GM12891 (cell line): Measurements from ENCODE around the gene DCDC1.

Source experiments
- PAX5 ChIP-seq: IDR thresholded peaks from 2 replicates; pipeline ENCODE4 v1.6.1; 2011; ENCODE audit warnings: low read length, moderate library complexity, mild to moderate bottlenecking; ENCODE audit not compliant: insufficient read depth, severe bottlenecking
- POLR2A ChIP-seq: IDR thresholded peaks from 2 replicates; pipeline ENCODE4 v1.6.1; 2011; ENCODE audit warnings: low read depth, low read length, control low read depth
- POLR2AphosphoS5 ChIP-seq: IDR thresholded peaks from 2 replicates; pipeline ENCODE4 v1.6.1; 2011; ENCODE audit warnings: low read depth, low read length, control low read depth
- POU2F2 ChIP-seq: IDR thresholded peaks from 2 replicates; pipeline ENCODE4 v1.6.1; 2011; ENCODE audit warnings: low read depth, mild to moderate bottlenecking, control low read depth, low read length, moderate library complexity
- SPI1 ChIP-seq: IDR thresholded peaks from 2 replicates; pipeline ENCODE4 v1.6.1; 2011; ENCODE audit warnings: low read depth, low read length, control low read depth
- TAF1 ChIP-seq: IDR thresholded peaks from 2 replicates; pipeline ENCODE4 v1.6.1; 2011; ENCODE audit warnings: low read depth, low read length, control low read depth

DNA sequence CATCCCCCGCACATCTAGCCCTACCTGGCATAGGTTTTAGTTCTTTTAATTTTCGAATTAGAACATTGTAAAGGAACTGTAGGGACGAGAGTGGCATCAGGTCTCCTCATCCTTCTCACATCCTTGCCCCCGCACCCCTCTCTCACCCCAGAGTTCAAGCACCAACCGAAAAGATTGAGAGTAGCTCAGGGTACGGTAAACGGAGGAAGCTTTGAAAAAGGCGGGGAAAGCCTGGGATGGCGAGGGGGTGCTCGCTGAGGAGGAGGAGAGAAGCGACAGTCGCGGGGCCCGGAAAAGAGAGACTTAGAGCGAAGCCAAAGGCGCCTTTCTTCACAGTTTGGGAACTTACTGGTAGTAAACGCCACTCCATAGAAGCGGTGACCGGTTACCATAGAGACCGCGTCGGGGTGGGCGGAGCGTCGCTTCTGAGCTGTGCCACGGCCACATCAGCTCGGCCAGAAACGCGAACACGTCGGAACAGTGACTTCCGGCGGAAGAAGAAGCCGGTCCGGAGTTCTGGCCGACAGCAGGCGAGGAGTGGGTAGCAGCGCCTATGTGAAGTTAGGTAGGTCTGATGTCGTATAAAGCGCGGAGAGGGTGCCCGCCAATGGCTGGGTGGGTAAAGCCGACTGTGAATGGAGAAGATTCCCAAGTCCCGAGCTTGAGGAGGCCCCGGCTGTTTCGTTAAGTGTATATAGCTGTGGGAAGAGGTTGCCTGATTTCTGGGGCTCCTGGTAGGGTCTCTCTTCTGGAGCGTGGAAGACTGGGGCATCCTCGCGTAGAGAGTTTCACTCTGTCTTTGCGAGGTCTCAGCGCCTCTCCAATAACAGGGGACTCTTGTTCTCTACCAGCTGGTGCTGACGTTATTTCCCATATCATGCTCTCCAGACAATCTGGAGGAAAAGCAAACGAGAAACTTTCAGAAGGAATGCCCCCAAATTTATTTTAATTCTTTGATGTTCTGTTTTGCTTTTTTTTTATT, at the start of gene DCDC1, which contains the start of gene DNAJC24:
- TF ChIP-seq POLR2AphosphoS5 (peak; percentile 81), POLR2A (peak; percentile 77), SPI1 (no peak), TAF1 (peak; percentile 52; the same call in 1 of the 2 replicates), POU2F2 (peak; percentile 46; the same call in 1 of the 2 replicates), PAX5 (peak; percentile 4)
